Fibroblast of the aortic adventitia (primary cell): ENCODE data around the gene BATF3. TPM values are rescaled to one million over a fixed set of nuclear protein-coding genes. Genes with fewer than 3 reads are reported as not detected.
A peak's percentile ranks its signal among the peaks of the same experiment; 100 is the strongest.
"Not testable (repeated sequence)": the region's sequence is repeated elsewhere in the genome, so short reads cannot be mapped to it uniquely, and the experiment has no call there.

Experiments used
- DNase-seq: peaks from one replicate; pipeline ENCODE4 v3.0.0-alpha.2; 2010; ENCODE audit warnings: low read depth
- H3K4me3 ChIP-seq: 2 replicates; pipeline ENCODE4 v1.5.1; 2011; ENCODE audit warnings: low read depth, mild to moderate bottlenecking, control low read depth, low read length, moderate library complexity
- CTCF ChIP-seq: IDR thresholded peaks from 2 replicates; pipeline ENCODE4 v1.5.1; 2011; ENCODE audit warnings: mild to moderate bottlenecking, low read length, control low read depth, inconsistent platforms; ENCODE audit not compliant: insufficient read depth
- total RNA-seq: library from RNA; depleted of rRNA; stranded (reverse); fragments of >200 nt; gene quantifications from 2 replicates; pipeline ENCODE4 v1.2.3, GENCODE V29; 2012; ENCODE audit warnings: low replicate concordance

BATF3 gene
- total RNA-seq, 1 donor: 4.8 TPM

- H3K4me3 ChIP-seq: peak overlapping the region; percentile 41
- no peak for TF ChIP-seq CTCF
- no peak for DNase-seq
These were observed 31.2 kb downstream of the BATF3 start for GRCh38 chr1:212668477-212668876.

- DNase-seq: peak; percentile 94
- TF ChIP-seq CTCF: no peak
- H3K4me3 ChIP-seq: peak overlapping the region; percentile 41
These were observed 32.2 kb downstream of the BATF3 start for GRCh38 chr1:212667223-212668139.

DNA sequence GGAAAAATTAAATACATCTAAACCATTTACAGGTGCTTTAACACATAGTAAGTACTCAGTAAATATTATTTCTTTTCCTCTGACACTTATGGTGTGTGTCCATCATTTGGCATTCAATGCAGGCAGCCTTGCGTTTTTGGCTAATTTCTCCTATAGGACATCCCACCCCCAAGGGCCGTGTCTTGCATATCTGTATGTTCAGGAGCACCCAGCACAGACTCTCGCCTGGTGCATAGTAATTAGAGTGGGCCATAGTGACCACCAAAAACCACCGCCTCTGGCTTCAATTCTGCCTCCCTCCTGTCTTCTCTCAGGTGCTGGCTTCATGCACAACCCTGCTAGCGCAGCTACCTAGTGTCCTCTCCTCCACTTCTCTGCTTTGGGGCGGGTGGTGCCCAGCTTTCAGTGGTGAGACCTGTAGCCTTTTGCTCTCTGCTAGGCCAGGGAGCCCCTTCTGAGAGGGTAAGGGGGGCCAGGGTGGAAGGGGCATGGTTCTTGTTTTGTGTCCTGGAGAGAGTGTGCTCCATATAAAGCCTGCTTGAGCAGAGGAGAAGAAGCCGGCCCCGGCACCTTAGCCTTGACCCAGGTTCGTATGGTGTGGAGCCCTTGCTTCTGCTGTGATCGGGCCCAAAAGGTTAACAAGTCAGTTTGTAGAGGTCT is 33.4 kb downstream of the BATF3 start:
- no peak for DNase-seq
- no peak overlapping the region for H3K4me3 ChIP-seq

GRCh38 chr1:212665241-212666115 is 34.2 kb downstream of the BATF3 start:
- DNase-seq: peak; percentile 76
- peak overlapping the region; percentile 75 for H3K4me3 ChIP-seq
- peak; percentile 89 for TF ChIP-seq CTCF

More for the DNA sequence above, 33.4 kb downstream of the BATF3 start:
- no peak for TF ChIP-seq CTCF

DNA sequence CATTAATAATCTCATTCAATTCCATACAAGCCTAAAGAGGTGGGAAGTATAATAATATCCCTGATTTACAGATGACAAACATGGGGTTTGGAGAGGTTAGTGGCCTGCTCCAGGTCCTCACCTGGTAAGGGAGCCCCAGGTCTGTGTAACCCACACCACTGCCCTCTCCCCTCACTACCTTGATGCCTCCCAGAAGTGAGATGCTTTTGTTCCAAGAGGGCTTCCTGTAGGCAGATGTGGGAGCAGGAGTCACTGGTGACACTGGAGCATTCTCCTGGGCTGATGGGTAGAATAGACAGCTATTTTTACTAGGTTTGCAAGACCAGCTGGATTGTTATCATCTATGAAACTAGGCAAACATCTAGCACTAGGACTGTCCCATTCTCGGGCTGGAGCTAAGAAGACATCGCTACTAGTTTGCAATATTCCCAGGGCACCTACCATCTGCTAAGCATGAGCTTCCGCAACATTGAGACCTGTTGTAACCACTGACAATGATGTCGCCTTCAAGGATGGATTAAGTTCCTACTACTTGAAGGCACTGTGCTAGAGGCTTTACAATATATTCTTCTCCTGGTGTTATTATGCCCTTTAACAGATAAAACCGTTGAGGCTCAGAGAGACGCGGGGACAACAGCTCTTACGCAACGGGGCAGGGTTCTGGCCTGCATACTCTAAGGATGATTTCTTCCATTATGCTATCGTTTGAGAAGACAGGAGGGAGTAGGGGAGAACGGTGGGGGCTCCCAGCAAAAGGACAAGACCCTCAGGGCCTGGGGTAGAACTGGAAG is 35.0 kb downstream of the BATF3 start:
- no peak for TF ChIP-seq CTCF
- DNase-seq: no peak
- no peak overlapping the region for H3K4me3 ChIP-seq

DNA sequence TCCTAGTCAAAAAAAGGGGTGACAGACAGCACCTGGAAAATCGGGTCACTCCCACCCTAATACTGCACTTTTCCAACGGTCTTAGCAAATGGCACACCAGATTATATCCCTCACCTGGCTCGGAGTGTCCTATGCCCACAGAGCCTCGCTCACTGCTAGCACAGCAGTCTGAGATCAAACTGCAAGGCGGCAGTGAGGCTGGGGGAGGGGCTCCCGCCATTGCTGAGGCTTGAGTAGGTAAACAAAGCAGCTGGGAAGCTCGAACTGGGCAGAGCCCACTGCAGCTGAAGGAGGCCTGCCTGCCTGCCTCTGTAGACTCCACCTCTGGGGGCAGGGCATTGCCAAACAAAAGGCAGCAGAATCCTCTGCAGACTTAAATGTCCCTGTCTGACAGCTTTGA is 41.4 kb downstream of the BATF3 start:
- DNase-seq: not testable (repeated sequence)

More for the DNA sequence above, 41.4 kb downstream of the BATF3 start:
- not testable (repeated sequence) for H3K4me3 ChIP-seq
